Prostate gland (tissue), 2 donors: ENCODE results near the gene KLF13.

Experiments used
- CTCF ChIP-seq, 4 experiments: fragments of 200-600 bp in 2 of 4; fragments of 450-650 bp in 2 of 4; sonication (generic) in 2 of 4; IDR thresholded peaks; 1 replicate in 3 of 4; 2 replicates in 1 of 4; pipeline ENCODE4 v1.5.1; 2016 to 2019; ENCODE audit warnings: antibody characterized with exemption in 4 of 4, mild to moderate bottlenecking in 2 of 4, moderate library complexity in 2 of 4
- POLR2A ChIP-seq: fragments of 450-650 bp; IDR thresholded peaks from one replicate; pipeline ENCODE4 v1.6.1; 2016; ENCODE audit warnings: antibody characterized with exemption, mild to moderate bottlenecking

- TF ChIP-seq CTCF (IDR thresholded peaks at IDR 0.05) (no peak), POLR2A (no peak)
Measured at GRCh38 chr15:31361764-31362515, 35.3 kb downstream of the KLF13 start.
